Muscle layer of duodenum (tissue), 2 donors: ENCODE measurements around the gene VSIG10L.

Experiments used
- H3K27ac ChIP-seq: one replicate; pipeline ENCODE4 v1.7.0; 2013; ENCODE audit warnings: mild to moderate bottlenecking, low read length
- H3K27me3 ChIP-seq: one replicate; pipeline ENCODE4 v1.7.0; 2013; ENCODE audit warnings: low read depth, mild to moderate bottlenecking, control low read depth, low read length
- H3K36me3 ChIP-seq, 2 donors: one replicate each; pipeline ENCODE4 v1.7.0; 2013; ENCODE audit warnings: low read length in 2 of 2, control low read depth in 1 of 2, mild to moderate bottlenecking in 1 of 2; ENCODE audit not compliant: insufficient read depth in 2 of 2, control insufficient read depth in 1 of 2
- H3K4me1 ChIP-seq, 2 donors: one replicate each; pipeline ENCODE4 v1.7.0; 2013; ENCODE audit warnings: low read length in 2 of 2, mild to moderate bottlenecking in 2 of 2, control low read depth in 1 of 2, moderate library complexity in 1 of 2; ENCODE audit not compliant: insufficient read depth in 2 of 2, control insufficient read depth in 1 of 2
- H3K4me3 ChIP-seq, 2 donors: one replicate each; pipeline ENCODE4 v1.7.0; 2013; ENCODE audit warnings: low read length in 2 of 2, low read depth in 1 of 2, mild to moderate bottlenecking in 1 of 2
- H3K9me3 ChIP-seq, 2 donors: one replicate each; pipeline ENCODE4 v1.7.0; 2013; ENCODE audit warnings: low read length in 2 of 2, control low read depth in 1 of 2, mild to moderate bottlenecking in 1 of 2; ENCODE audit not compliant: control insufficient read depth in 1 of 2
- donor health status: healthy.

The VSIG10L gene

DNA sequence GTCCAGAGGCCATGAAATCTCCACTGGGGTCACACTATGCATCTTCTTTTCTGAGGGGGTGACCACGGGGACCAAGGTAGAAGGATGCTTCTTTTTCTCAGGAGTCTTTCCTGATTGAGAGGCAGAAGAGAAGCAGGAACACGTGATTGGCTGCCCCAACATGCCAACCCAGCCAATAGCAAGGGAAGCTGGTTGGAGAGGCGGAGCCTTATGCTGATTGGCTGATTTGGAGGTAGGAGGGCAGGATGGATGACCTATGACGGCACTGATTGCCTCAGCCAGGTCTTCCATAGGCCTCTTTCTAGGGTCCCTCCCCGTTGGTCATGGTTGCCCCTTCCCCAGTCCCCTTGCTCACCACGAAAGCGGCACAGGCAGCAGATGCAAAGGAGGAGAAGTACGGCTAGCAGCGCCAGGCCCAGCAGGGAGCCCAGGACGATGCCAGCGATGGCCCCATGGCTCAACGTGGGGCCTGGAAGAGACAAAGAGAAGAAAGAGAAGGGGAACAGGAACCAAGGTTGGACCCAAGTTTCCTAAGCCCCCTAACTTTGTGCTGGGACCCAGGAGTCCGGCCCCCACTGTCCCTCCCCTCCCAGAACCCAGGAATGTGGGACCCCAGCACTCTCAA is 8.0 kb downstream of the VSIG10L start:
- no peaks in the 10 kb centered on the region for H3K9me3 ChIP-seq
- H3K4me3 ChIP-seq = no peak overlapping the region
- H3K36me3 ChIP-seq = peaks cover 0 to 17% of the 10 kb centered on the region in 2 donors
- H3K27me3 ChIP-seq = no peaks in the 10 kb centered on the region
- H3K27ac ChIP-seq = no peak overlapping the region
- H3K4me1 ChIP-seq = peaks cover 0 to 7% of the 10 kb centered on the region in 2 donors

DNA sequence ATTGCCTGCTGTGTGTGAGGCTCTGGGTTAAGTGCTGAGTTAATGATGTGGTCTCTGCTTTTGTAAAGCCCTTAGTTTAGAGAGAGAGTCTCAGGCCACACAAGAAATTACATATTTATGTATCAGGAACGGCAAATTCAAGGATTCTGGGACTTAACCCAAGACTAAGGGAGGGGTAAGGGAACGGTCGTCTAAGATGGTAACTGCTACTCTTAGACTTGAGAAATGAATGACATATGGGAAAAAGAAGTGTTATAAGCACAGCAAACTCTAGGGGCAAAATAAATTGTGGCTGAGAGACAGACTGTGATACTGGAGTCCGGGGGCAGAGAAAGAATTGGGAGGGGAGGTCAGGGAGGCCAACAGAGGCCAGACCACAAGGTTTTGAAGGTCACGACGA is 10.2 kb downstream of the VSIG10L start:
- Histone ChIP-seq H3K36me3 (peaks cover 0 to 17% of the 10 kb centered on the region in 2 donors), H3K4me3 (no peak overlapping the region), H3K27me3 (no peaks in the 10 kb centered on the region), H3K4me1 (peaks cover 0 to 6% of the 10 kb centered on the region in 2 donors), H3K27ac (no peak overlapping the region), H3K9me3 (no peaks in the 10 kb centered on the region)

DNA sequence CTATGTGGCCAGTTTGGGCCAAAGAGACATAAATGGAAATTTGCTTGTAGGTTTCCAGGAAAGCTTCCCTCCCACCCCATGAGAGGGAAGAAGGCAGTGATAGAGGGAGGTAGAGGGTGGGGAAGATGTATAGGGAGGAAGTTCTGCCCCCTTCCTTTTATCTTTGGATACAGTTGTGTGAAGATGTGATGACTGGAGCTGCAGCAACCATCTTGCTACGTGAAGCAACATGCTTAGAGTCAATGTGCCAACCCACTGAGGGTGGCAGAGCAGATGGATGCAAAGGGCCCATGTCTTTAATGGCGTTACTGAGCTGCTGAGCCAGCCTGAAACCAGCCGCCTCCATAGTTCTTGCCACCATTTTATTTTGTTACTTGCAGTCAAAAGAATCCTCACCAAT is 10.7 kb downstream of the VSIG10L start:
- peaks cover 1% of the 10 kb centered on the region for H3K27me3 ChIP-seq
- H3K36me3 ChIP-seq = peaks cover 0 to 17% of the 10 kb centered on the region in 2 donors
- H3K4me3 ChIP-seq = no peak overlapping the region
- H3K4me1 ChIP-seq = peaks cover 0 to 6% of the 10 kb centered on the region in 2 donors
- H3K9me3 ChIP-seq = no peaks in the 10 kb centered on the region
- H3K27ac ChIP-seq = no peak overlapping the region

GRCh38 chr19:51330366-51330765 is 11.6 kb downstream of the VSIG10L start:
- Histone ChIP-seq H3K27ac (no peak overlapping the region), H3K9me3 (no peaks in the 10 kb centered on the region), H3K4me1 (peaks cover 0 to 6% of the 10 kb centered on the region in 2 donors), H3K27me3 (peaks cover 7% of the 10 kb centered on the region), H3K36me3 (peaks cover 0 to 17% of the 10 kb centered on the region in 2 donors), H3K4me3 (no peak overlapping the region)

- Histone ChIP-seq H3K36me3 (peaks cover 0 to 17% of the 10 kb centered on the region in 2 donors), H3K4me1 (peaks cover 0 to 6% of the 10 kb centered on the region in 2 donors), H3K4me3 (no peak overlapping the region), H3K27ac (no peak overlapping the region), H3K9me3 (no peaks in the 10 kb centered on the region), H3K27me3 (peaks cover 7% of the 10 kb centered on the region)
Measured at GRCh38 chr19:51329411-51329810, 12.5 kb downstream of the VSIG10L start.

GRCh38 chr19:51327066-51328001 is 14.6 kb downstream of the VSIG10L start:
- Histone ChIP-seq H3K4me3 (peak overlapping the region in 1 of 2 donors; percentile 19), H3K4me1 (peaks cover 0 to 6% of the 10 kb centered on the region in 2 donors), H3K9me3 (no peaks in the 10 kb centered on the region), H3K27me3 (peaks cover 11% of the 10 kb centered on the region), H3K27ac (no peak overlapping the region), H3K36me3 (peaks cover 0 to 14% of the 10 kb centered on the region in 2 donors)

DNA sequence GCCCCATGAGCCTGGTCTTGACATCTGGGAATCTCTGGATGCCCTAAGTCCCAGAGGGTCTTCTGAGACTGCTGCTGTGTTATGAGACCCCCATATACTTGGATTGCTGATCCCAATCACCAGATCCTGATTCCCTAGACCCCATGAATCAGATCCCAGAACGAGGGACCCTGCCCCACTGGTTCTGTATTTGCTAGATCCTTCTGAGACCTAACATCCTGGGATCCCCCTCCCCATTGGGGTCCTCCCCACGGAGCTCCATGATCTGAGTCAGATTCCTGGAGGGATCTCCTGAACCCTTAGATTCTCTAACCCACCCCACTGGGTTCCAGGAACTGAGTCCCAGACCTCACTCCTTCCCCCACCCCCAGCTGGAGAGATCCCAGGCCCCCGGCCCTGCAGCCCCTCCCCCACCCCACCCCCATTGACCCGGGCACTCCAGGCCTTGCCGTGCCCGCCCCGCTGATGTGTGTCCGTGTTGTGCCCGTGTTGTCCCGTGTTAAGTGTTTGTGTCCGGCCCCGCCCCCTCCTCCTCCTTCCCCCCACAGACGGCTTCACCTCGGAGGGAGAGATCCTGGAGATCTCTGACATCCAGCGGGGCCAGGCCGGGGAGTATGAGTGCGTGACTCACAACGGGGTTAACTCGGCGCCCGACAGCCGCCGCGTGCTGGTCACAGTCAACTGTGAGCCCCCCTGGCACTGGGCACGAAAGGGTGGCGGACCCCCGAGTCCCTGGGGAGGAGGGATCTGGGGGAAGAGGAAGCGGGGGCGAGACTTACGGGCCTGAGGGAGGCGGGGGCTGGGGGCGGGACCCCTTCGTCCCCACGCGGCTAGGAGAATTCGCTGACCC is 15.5 kb downstream of the VSIG10L start:
- no peak overlapping the region for H3K4me3 ChIP-seq
- H3K9me3 ChIP-seq = no peaks in the 10 kb centered on the region
- no peak overlapping the region for H3K27ac ChIP-seq
- H3K4me1 ChIP-seq = peaks cover 0 to 6% of the 10 kb centered on the region in 2 donors
- H3K27me3 ChIP-seq = peaks cover 11% of the 10 kb centered on the region
- H3K36me3 ChIP-seq = peaks cover 0 to 11% of the 10 kb centered on the region in 2 donors

DNA sequence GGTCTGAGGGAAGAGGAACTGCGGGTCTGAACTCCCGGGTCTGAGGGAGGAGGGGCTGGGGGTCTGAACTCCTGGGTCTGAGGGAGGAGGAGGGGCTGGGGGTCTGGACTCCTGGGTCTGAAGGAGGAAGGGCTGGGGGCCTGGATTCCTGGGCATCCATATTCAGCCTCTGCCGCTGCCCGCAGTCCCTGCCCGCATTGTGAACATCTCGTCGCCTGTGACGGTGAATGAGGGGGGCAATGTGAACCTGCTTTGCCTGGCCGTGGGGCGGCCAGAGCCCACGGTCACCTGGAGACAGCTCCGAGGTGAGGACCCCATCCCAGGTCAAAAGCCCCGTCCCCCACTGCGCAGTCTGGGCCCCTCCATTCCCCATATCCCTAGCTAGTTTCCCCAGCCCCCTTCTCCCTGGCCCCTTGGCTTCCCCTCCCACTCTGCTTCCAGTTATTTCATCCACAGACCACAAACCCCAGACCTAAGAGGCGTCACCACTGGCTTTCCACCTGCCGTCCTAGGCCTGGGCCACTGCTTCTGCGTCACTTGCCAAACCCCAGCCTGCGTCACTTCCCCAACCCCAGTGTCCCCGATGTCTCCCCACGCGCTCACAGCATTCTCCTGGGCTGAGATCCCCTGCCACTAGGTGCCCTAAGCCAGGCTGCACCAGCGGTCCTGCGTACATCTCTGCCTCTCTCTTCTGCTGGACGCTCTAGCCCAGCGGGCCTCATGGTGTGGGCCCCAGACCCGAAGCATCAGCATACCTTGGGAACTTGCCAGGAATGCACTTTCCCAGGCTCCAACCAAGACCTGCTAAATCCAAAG is 16.6 kb downstream of the VSIG10L start:
- Histone ChIP-seq H3K9me3 (no peaks in the 10 kb centered on the region), H3K36me3 (peaks cover 0 to under 1% of the 10 kb centered on the region in 2 donors), H3K4me1 (peaks cover 0 to 8% of the 10 kb centered on the region in 2 donors), H3K4me3 (no peak overlapping the region), H3K27me3 (peaks cover 11% of the 10 kb centered on the region), H3K27ac (no peak overlapping the region)

DNA sequence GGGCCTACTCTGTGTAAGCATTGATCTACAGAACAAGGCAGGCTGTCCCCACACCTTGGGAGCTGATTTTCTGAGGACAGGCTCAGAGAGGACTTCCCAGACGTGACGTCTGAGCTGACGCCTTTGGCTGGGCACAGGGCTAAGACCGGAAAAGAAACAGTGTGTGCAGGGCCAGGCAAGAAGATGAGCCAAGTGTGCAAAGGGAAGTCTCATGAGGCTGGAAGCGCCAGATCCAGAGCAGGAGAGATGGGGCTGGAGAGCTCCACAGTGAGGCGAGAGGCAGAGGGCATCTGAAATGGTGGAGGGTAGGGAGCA is 17.8 kb downstream of the VSIG10L start:
- H3K36me3 ChIP-seq = no peaks in the 10 kb centered on the region
- peaks cover 11% of the 10 kb centered on the region for H3K27me3 ChIP-seq
- H3K9me3 ChIP-seq = no peaks in the 10 kb centered on the region
- H3K4me3 ChIP-seq = no peak overlapping the region
- no peak overlapping the region for H3K27ac ChIP-seq
- peaks cover 0 to 9% of the 10 kb centered on the region in 2 donors for H3K4me1 ChIP-seq

- no peak overlapping the region for H3K4me3 ChIP-seq
- no peak overlapping the region for H3K27ac ChIP-seq
- H3K36me3 ChIP-seq = no peaks in the 10 kb centered on the region
- no peaks in the 10 kb centered on the region for H3K9me3 ChIP-seq
- H3K27me3 ChIP-seq = peaks cover 11% of the 10 kb centered on the region
- peaks cover 0 to 9% of the 10 kb centered on the region in 2 donors for H3K4me1 ChIP-seq
Measured at GRCh38 chr19:51323481-51324166, 18.3 kb downstream of the VSIG10L start.
